IMR-90 (cell line): ENCODE data around the gene ADGRG1.

ENCODE experiments used
- POLR2A ChIP-seq: IDR thresholded peaks from 2 replicates; pipeline ENCODE4 v1.6.1; 2012; ENCODE audit warnings: mild to moderate bottlenecking, low read depth, low read length
- TF ChIP-seq, protein P1 (sequence below): conservative IDR thresholded peaks from 2 replicates; pipeline ENCODE4 v1.5.1; 2012; ENCODE audit warnings: mild to moderate bottlenecking, low read depth, low read length, improper control_type of control experiment
- TF ChIP-seq, protein P2 (sequence below): fragments of 150-350 bp; IDR thresholded peaks from 2 replicates; pipeline ENCODE4 v1.6.1; 2016; ENCODE audit warnings: low read depth, mild to moderate bottlenecking, low read length, moderate library complexity, borderline replicate concordance

DNA sequence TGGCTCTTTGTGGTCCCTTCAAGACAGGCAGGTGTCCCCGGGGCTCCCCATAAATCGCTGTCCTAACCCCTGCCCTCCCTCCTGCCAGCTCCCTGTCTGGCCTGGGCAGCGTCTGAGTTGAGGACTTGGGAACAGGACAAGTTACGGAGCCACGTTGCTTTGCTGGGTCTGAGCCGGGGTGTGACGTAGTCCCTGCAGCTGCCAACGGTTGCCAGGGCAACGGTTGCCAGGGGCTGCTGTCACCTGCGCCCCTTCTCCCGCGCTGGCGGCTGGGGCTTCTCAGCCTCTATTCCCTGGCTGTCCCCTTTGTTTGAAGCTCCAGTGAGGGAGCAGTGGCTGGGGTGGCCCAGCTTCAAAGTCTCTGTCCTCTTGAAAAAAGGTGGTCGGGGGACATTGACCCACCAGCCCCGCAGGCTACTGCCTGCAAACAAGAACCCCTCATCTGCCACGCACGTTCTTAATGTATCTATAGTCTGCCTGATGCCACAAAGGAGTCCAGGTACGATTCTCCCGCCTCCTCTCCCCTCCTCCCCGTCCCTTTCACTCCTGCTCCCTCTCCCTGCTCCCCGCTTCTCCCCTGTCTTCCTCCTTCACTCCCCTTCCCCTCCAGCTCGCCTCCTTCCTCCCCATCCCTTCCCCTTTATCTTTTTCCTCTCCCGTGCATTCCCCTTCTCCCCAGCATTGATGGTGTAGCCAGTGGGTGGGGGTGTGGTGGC lies 10.9 kb downstream of the ADGRG1 start:
- TF ChIP-seq, protein P1, sequence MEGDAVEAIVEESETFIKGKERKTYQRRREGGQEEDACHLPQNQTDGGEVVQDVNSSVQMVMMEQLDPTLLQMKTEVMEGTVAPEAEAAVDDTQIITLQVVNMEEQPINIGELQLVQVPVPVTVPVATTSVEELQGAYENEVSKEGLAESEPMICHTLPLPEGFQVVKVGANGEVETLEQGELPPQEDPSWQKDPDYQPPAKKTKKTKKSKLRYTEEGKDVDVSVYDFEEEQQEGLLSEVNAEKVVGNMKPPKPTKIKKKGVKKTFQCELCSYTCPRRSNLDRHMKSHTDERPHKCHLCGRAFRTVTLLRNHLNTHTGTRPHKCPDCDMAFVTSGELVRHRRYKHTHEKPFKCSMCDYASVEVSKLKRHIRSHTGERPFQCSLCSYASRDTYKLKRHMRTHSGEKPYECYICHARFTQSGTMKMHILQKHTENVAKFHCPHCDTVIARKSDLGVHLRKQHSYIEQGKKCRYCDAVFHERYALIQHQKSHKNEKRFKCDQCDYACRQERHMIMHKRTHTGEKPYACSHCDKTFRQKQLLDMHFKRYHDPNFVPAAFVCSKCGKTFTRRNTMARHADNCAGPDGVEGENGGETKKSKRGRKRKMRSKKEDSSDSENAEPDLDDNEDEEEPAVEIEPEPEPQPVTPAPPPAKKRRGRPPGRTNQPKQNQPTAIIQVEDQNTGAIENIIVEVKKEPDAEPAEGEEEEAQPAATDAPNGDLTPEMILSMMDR: no peak
- no peak for TF ChIP-seq POLR2A
- TF ChIP-seq, protein P2, sequence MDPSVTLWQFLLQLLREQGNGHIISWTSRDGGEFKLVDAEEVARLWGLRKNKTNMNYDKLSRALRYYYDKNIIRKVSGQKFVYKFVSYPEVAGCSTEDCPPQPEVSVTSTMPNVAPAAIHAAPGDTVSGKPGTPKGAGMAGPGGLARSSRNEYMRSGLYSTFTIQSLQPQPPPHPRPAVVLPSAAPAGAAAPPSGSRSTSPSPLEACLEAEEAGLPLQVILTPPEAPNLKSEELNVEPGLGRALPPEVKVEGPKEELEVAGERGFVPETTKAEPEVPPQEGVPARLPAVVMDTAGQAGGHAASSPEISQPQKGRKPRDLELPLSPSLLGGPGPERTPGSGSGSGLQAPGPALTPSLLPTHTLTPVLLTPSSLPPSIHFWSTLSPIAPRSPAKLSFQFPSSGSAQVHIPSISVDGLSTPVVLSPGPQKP: no peak
